Stimulated activated CD4-positive, alpha-beta T cell treated with anti-CD3 and anti-CD28 coated beads, Interleukin-4, amount 100 ng/mL, for 4 hours (primary cell): ENCODE measurements around the gene LRRC18.

Experiments used
- DNase-seq, 2 experiments: peaks; one replicate each; pipeline ENCODE4 v3.0.0-alpha.2; 2020

Gene LRRC18

GRCh38 chr10:48905311-48905710 lies 34.3 kb downstream of the LRRC18 start:
- DNase-seq = no peak

- DNase-seq = no peak
Observed at GRCh38 chr10:48904861-48905260, 34.8 kb downstream of the LRRC18 start.

- DNase-seq = no peak
Observed at GRCh38 chr10:48903151-48903550, 36.5 kb downstream of the LRRC18 start.

- no peak for DNase-seq
Observed at GRCh38 chr10:48902096-48902495, 37.5 kb downstream of the LRRC18 start.

- no peak for DNase-seq
Observed at GRCh38 chr10:48901319-48901718, 38.3 kb downstream of the LRRC18 start.

GRCh38 chr10:48900371-48900801 lies 39.3 kb downstream of the LRRC18 start:
- no peak for DNase-seq

- DNase-seq = no peak
Observed at GRCh38 chr10:48899781-48900180, 39.9 kb downstream of the LRRC18 start.

- DNase-seq = no peak
Observed at GRCh38 chr10:48898426-48898825, 41.2 kb downstream of the LRRC18 start.

- no peak for DNase-seq
Observed at GRCh38 chr10:48897441-48897790, 42.2 kb downstream of the LRRC18 start.

GRCh38 chr10:48896756-48897440 lies 42.7 kb downstream of the LRRC18 start:
- DNase-seq = no peak

- DNase-seq = no peak
Observed at GRCh38 chr10:48895803-48896195, 43.8 kb downstream of the LRRC18 start.

- DNase-seq = no peak
Observed at GRCh38 chr10:48894911-48895802, 44.5 kb downstream of the LRRC18 start.

- no peak for DNase-seq
Observed at GRCh38 chr10:48890888-48891850, 48.5 kb downstream of the LRRC18 start.

- DNase-seq = no peak
Observed at GRCh38 chr10:48887982-48888381, 51.7 kb downstream of the LRRC18 start.

GRCh38 chr10:48885376-48885775 lies 54.3 kb downstream of the LRRC18 start:
- DNase-seq = no peak

- DNase-seq = no peak
Observed at GRCh38 chr10:48884179-48885045, 55.2 kb downstream of the LRRC18 start.

GRCh38 chr10:48883701-48884100 lies 55.9 kb downstream of the LRRC18 start:
- DNase-seq = no peak

GRCh38 chr10:48882881-48883280 lies 56.8 kb downstream of the LRRC18 start:
- no peak for DNase-seq

GRCh38 chr10:48881937-48882336 lies 57.7 kb downstream of the LRRC18 start:
- no peak for DNase-seq

- no peak for DNase-seq
Observed at GRCh38 chr10:48880016-48880705, 59.5 kb downstream of the LRRC18 start.

- no peak for DNase-seq
Observed at GRCh38 chr10:48879451-48879850, 60.2 kb downstream of the LRRC18 start.
